SK-N-SH treated with all-trans-retinoic acid at 6 μM for 48 hours (cell line): ENCODE measurements around the gene JAKMIP1.
"Not testable (repeated sequence)": the region's sequence is repeated elsewhere in the genome, so short reads cannot be mapped to it uniquely, and the experiment has no call there.

Experiments used
- ARNTL ChIP-seq: fragments of 450-650 bp; formaldehyde crosslinking; IDR thresholded peaks from 2 replicates; pipeline ENCODE4 v1.5.0; 2020; ENCODE audit warnings: low read depth, mild to moderate bottlenecking, moderate library complexity, borderline replicate concordance
- CSDC2 ChIP-seq: fragments of 250-450 bp; sonication (Bioruptor Pico); IDR thresholded peaks from 2 replicates; pipeline ENCODE4 v1.5.0; 2020; ENCODE audit warnings: mild to moderate bottlenecking, moderate library complexity
- ESRRG ChIP-seq: fragments of 250-450 bp; sonication (Bioruptor Pico); IDR thresholded peaks from 2 replicates; pipeline ENCODE4 v1.6.1; 2021; ENCODE audit warnings: mild to moderate bottlenecking
- ISL1 ChIP-seq: fragments of 250-450 bp; sonication (Bioruptor Pico); IDR thresholded peaks from 2 replicates; pipeline ENCODE4 v2.1.2; 2022; ENCODE audit warnings: mild to moderate bottlenecking, moderate library complexity
- OSR1 ChIP-seq: fragments of 250-450 bp; sonication (Bioruptor Pico); IDR thresholded peaks from 2 replicates; pipeline ENCODE4 v1.8.0; 2022; ENCODE audit warnings: moderate library complexity, mild to moderate bottlenecking, inconsistent platforms
- RARB ChIP-seq: fragments of 250-450 bp; sonication (Bioruptor Pico); IDR thresholded peaks from 2 replicates; pipeline ENCODE4 v1.8.0; 2021; ENCODE audit warnings: mild to moderate bottlenecking, moderate library complexity
- ZFP3 ChIP-seq: fragments of 250-450 bp; sonication (Bioruptor Pico); IDR thresholded peaks from 2 replicates; pipeline ENCODE4 v1.5.0; 2020; ENCODE audit warnings: mild to moderate bottlenecking, moderate library complexity
- ZNF70 ChIP-seq: fragments of 450-650 bp; formaldehyde crosslinking; IDR thresholded peaks from 2 replicates; pipeline ENCODE4 v1.5.0; 2020; ENCODE audit warnings: mild to moderate bottlenecking, moderate library complexity
- TF ChIP-seq, protein P1 (sequence below): fragments of 250-450 bp; sonication (Bioruptor Pico); IDR thresholded peaks from 2 replicates; pipeline ENCODE4 v1.8.0; 2020; ENCODE audit warnings: mild to moderate bottlenecking, moderate library complexity, borderline replicate concordance
- TF ChIP-seq, protein P2 (sequence below): fragments of 250-450 bp; sonication (Bioruptor Pico); IDR thresholded peaks from 2 replicates; pipeline ENCODE4 v1.5.1; 2020; ENCODE audit warnings: low read depth, mild to moderate bottlenecking, moderate library complexity

DNA sequence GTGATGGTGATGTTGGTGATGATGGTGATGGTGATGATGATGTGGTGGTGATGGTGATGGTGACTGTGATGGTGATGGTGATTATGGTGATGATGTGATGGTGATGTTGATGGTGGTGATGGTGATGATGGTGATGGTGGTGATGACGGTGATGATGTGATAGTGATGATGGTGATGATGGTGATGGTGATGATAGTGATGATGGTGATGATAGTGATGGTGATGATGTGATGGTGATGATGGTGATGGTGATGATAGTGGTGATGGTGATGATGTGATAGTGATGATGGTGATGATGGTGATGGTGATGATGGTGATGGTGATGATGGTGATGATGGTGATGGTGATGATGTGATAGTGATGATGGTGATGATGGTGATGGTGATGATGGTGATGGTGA is 196.9 kb downstream of the JAKMIP1 start:
- TF ChIP-seq, protein P1, sequence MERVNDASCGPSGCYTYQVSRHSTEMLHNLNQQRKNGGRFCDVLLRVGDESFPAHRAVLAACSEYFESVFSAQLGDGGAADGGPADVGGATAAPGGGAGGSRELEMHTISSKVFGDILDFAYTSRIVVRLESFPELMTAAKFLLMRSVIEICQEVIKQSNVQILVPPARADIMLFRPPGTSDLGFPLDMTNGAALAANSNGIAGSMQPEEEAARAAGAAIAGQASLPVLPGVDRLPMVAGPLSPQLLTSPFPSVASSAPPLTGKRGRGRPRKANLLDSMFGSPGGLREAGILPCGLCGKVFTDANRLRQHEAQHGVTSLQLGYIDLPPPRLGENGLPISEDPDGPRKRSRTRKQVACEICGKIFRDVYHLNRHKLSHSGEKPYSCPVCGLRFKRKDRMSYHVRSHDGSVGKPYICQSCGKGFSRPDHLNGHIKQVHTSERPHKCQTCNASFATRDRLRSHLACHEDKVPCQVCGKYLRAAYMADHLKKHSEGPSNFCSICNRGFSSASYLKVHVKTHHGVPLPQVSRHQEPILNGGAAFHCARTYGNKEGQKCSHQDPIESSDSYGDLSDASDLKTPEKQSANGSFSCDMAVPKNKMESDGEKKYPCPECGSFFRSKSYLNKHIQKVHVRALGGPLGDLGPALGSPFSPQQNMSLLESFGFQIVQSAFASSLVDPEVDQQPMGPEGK (CRISPR knock-in tag): not testable (repeated sequence)
- TF ChIP-seq ZNF70 (CRISPR knock-in tag); ZFP3; OSR1 (CRISPR knock-in tag); ESRRG (CRISPR knock-in tag); ISL1; ARNTL; RARB (CRISPR knock-in tag); CSDC2 (CRISPR knock-in tag): not testable (repeated sequence)
- TF ChIP-seq, protein P2, sequence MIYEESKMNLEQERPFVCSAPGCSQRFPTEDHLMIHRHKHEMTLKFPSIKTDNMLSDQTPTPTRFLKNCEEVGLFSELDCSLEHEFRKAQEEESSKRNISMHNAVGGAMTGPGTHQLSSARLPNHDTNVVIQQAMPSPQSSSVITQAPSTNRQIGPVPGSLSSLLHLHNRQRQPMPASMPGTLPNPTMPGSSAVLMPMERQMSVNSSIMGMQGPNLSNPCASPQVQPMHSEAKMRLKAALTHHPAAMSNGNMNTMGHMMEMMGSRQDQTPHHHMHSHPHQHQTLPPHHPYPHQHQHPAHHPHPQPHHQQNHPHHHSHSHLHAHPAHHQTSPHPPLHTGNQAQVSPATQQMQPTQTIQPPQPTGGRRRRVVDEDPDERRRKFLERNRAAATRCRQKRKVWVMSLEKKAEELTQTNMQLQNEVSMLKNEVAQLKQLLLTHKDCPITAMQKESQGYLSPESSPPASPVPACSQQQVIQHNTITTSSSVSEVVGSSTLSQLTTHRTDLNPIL (CRISPR knock-in tag): not testable (repeated sequence)
